Suprapubic skin (tissue), 4 donors: ENCODE results near the gene GRID2.

Source experiments
- CTCF ChIP-seq, 2 donors: fragments of 200-600 bp in 1 of 2; fragments of 450-650 bp in 1 of 2; sonication (generic) in 1 of 2; IDR thresholded peaks; one replicate each; pipeline ENCODE4 v1.5.1; 2016 to 2019; ENCODE audit warnings: antibody characterized with exemption in 2 of 2, mild to moderate bottlenecking in 1 of 2, moderate library complexity in 1 of 2
- EP300 ChIP-seq: sonication (generic); formaldehyde crosslinking; IDR thresholded peaks from one replicate; pipeline ENCODE4 v1.6.1; 2017; ENCODE audit warnings: antibody characterized with exemption
- POLR2AphosphoS5 ChIP-seq, 3 donors: sonication (generic); formaldehyde crosslinking; IDR thresholded peaks; one replicate each; pipeline ENCODE4 v1.6.1; 2017; ENCODE audit warnings: antibody characterized with exemption in 3 of 3

GRCh38 chr4:93373893-93374860 lies 1070.4 kb downstream of the GRID2 start:
- TF ChIP-seq CTCF (IDR thresholded peaks at IDR 0.05) (no peak), POLR2AphosphoS5 (IDR thresholded peaks at IDR 0.05) (no peak), EP300 (no peak)
